Skeletal muscle tissue (tissue), 4 donors: ENCODE results near the gene NBEAL2. TPM values are rescaled to one million over a fixed set of nuclear protein-coding genes. Genes with fewer than 3 reads are reported as not detected.
A peak's percentile ranks its signal among the peaks of the same experiment; 100 is the strongest.

Experiments used
- H3K27ac ChIP-seq: one replicate; pipeline ENCODE4 v1.7.0; 2013; ENCODE audit warnings: mild to moderate bottlenecking, low read depth, low read length, inconsistent platforms
- H3K27me3 ChIP-seq, 3 donors: one replicate each; pipeline ENCODE4 v1.7.0; 2013; ENCODE audit warnings: low read length in 3 of 3; ENCODE audit not compliant: control insufficient read depth in 3 of 3, insufficient read depth in 3 of 3
- H3K36me3 ChIP-seq, 3 donors: one replicate each; pipeline ENCODE4 v1.7.0; 2013; ENCODE audit warnings: low read length in 3 of 3; ENCODE audit not compliant: control insufficient read depth in 3 of 3, insufficient read depth in 3 of 3
- H3K4me1 ChIP-seq, 3 donors: one replicate each; pipeline ENCODE4 v1.7.0; 2013; ENCODE audit warnings: low read length in 3 of 3, mild to moderate bottlenecking in 3 of 3; ENCODE audit not compliant: control insufficient read depth in 3 of 3, insufficient read depth in 3 of 3
- H3K4me3 ChIP-seq, 3 donors: one replicate each; pipeline ENCODE4 v1.7.0; 2013; ENCODE audit warnings: low read length in 3 of 3
- H3K9ac ChIP-seq, 3 donors: one replicate each; pipeline ENCODE4 v1.7.0; 2013; ENCODE audit warnings: low read length in 3 of 3, mild to moderate bottlenecking in 3 of 3, moderate library complexity in 2 of 3, low read depth in 1 of 3
- H3K9me3 ChIP-seq, 3 donors: one replicate each; pipeline ENCODE4 v1.7.0; 2013; ENCODE audit warnings: low read length in 3 of 3; ENCODE audit not compliant: control insufficient read depth in 3 of 3
- total RNA-seq: library from RNA; depleted of rRNA; stranded (reverse); fragments of >200 nt; gene quantifications from one replicate; pipeline ENCODE4 v1.2.3, GENCODE V29; 2014
- donor health status: Osteomylitis.

Gene NBEAL2
- total RNA-seq, 1 donor from 2014 or later: 5.2 TPM

DNA sequence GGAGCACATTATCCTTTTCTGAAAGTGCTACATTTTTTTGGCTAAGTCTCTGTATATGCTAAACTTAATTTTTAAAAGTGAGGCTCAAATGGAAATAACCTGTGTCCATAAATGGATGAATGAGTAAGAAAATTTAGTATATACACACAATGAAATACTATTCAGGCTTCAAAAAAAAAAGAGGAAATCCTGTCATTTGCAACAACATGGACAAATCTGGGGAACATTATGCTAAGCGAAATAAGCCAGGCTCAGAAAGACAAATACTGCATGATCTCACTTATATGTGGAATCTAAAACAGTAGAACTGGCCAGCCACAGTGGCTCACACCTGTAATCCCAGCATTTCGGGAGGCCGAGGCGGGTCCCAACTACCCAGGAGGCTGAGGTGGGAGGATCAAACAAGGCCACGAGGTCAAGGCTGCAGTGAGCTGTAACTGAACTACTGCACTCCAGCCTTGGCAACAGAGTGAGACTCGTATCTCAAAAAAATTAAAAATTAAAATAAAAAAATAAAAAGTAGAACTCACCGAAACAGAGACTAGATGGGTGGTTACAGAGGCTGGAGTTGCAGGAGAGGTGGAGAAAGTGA, 28.7 kb upstream of the NBEAL2 start:
- Histone ChIP-seq H3K9me3 (no peaks in the 10 kb centered on the region), H3K9ac (no peak overlapping the region), H3K27ac (no peak overlapping the region), H3K36me3 (peaks cover 0 to 2% (median 0%) of the 10 kb centered on the region in 3 donors), H3K4me3 (no peak overlapping the region), H3K27me3 (no peaks in the 10 kb centered on the region), H3K4me1 (peaks cover 65 to 85% (median 72%) of the 10 kb centered on the region in 3 donors)

DNA sequence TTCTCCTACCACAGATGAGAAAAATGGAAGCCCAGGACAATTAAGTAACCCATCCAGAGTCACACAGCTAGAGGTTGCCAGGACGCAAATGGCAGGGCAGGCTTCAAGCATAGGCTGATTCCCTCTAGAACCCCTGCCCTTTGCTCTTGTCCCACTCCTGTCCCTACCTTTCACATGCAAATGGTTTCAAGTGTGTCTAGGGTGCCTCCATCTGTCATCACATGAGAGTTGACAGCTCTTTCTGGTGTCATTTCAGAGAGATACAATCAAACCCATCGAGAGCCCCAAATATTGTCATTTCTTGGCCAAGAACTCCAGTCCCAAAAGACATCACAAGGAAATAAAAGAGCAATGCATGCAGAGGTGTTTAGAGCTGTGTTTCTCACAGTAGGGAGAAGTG, 26.7 kb upstream of the NBEAL2 start:
- H3K27me3 ChIP-seq: no peaks in the 10 kb centered on the region
- H3K9ac ChIP-seq: no peak overlapping the region
- peaks cover 58 to 81% (median 69%) of the 10 kb centered on the region in 3 donors for H3K4me1 ChIP-seq
- H3K9me3 ChIP-seq: no peaks in the 10 kb centered on the region
- no peaks in the 10 kb centered on the region for H3K36me3 ChIP-seq
- no peak overlapping the region for H3K4me3 ChIP-seq
- no peak overlapping the region for H3K27ac ChIP-seq

DNA sequence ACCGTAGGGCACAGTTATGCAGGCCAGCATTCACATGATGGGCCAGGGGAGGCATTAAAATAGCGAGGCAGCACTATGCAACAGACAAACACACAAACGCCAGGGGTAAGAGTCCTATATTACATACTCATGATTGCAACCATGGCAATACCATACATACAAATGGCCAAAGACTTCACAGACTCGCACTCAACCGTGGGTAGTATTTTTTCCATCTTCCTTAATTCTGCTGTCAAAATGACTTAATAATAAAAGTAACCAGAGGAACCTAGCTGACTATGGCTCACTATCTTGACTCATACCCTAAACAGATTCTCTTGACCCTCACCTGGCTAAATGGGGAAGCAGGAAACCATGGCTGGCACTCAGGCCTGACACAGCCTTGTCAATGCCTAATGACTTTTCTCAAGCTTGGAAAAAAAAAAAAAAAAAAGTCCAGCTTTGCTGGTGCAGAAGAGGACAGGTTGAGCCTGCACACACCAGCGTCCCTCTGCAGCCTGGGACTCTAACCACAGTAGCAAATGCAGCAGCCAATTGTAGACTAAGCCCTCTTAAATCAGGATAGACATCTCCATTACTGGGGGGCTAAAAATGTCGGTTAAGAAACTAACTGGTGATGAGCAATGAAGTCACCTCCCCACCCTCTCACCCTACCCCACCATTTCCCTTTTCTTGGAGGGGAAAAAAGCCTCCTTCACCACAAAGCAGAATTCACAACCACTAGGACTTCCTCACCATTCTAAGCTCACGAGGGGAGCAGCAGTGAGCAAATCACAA, 26.0 kb upstream of the NBEAL2 start:
- no peak overlapping the region for H3K4me3 ChIP-seq
- H3K36me3 ChIP-seq: no peaks in the 10 kb centered on the region
- no peaks in the 10 kb centered on the region for H3K9me3 ChIP-seq
- peaks cover 54 to 77% (median 68%) of the 10 kb centered on the region in 3 donors for H3K4me1 ChIP-seq
- no peak overlapping the region for H3K27ac ChIP-seq
- no peaks in the 10 kb centered on the region for H3K27me3 ChIP-seq
- H3K9ac ChIP-seq: no peak overlapping the region

DNA sequence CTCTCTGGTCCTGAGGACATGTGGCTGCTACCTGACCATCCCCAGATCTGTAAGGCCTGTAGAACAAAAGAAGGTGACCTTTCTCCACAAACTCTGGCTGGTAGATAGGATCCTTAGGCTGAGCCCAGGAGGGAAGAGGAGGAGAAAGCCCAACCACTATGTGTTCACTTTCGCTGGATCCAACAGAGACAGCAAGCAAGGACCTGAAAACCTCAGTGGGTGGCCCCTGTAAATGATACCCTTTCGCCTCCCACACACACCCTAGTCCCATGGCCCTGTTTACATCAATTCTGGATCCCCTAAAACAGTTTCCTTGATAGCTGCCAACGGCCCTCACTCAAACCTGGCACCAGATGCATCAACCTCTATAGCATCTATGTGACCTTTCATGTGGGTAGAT, 25.3 kb upstream of the NBEAL2 start:
- Histone ChIP-seq H3K4me3 (no peak overlapping the region), H3K27me3 (no peaks in the 10 kb centered on the region), H3K4me1 (peaks cover 54 to 77% (median 68%) of the 10 kb centered on the region in 3 donors), H3K9ac (no peak overlapping the region), H3K36me3 (no peaks in the 10 kb centered on the region), H3K27ac (no peak overlapping the region), H3K9me3 (no peaks in the 10 kb centered on the region)

DNA sequence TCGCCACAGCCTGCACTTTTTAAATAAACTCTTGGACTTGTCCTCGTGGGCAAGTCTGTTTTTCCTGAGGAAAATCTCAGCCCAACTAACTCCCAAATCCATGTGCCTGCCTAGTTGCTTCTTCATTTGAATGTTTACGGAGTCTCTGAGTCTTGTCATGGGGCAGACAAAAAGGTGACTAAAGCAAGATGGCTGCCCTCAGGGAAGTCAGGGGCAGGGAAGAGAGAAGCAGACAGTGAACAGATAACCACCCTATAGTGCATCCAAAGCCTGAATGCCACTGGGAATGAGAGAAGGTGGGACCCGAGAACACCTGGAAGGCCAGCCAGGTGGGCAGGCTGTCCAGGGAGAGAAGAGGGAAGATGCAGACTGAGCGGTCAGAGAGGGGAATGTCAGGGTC, 24.3 kb upstream of the NBEAL2 start:
- peaks cover 55 to 78% (median 71%) of the 10 kb centered on the region in 3 donors for H3K4me1 ChIP-seq
- no peak overlapping the region for H3K27ac ChIP-seq
- no peaks in the 10 kb centered on the region for H3K27me3 ChIP-seq

DNA sequence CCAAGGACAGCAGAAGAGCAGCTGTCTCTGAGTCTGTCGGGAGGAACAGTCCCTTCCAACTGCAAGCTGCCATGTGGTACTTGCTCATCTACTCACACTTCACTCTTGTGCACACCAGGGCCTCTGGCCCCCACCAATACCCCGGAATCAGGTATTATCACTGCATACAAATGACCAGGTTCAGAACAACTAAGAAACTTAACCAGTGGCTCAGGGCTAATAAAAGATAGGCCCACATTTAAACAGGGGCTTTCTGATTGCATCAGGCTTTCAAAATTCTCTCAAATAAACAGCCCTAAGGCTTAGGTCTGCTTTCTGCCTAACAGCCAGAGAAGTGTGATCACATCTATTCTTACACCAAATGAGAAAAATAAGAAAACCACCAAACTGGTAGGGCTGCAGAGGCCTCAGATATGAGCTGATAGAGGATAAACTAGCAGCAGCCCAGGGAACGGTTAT, 23.6 kb upstream of the NBEAL2 start:
- Histone ChIP-seq H3K9me3 (no peaks in the 10 kb centered on the region), H3K4me3 (no peak overlapping the region), H3K36me3 (no peaks in the 10 kb centered on the region), H3K4me1 (peaks cover 56 to 83% (median 74%) of the 10 kb centered on the region in 3 donors), H3K27me3 (no peaks in the 10 kb centered on the region), H3K9ac (no peak overlapping the region), H3K27ac (no peak overlapping the region)

More for the DNA sequence above, 24.3 kb upstream of the NBEAL2 start:
- H3K36me3 ChIP-seq: no peaks in the 10 kb centered on the region
- H3K9ac ChIP-seq: peak overlapping the region in 1 of 3 donors; percentile 59
- no peaks in the 10 kb centered on the region for H3K9me3 ChIP-seq
- no peak overlapping the region for H3K4me3 ChIP-seq

DNA sequence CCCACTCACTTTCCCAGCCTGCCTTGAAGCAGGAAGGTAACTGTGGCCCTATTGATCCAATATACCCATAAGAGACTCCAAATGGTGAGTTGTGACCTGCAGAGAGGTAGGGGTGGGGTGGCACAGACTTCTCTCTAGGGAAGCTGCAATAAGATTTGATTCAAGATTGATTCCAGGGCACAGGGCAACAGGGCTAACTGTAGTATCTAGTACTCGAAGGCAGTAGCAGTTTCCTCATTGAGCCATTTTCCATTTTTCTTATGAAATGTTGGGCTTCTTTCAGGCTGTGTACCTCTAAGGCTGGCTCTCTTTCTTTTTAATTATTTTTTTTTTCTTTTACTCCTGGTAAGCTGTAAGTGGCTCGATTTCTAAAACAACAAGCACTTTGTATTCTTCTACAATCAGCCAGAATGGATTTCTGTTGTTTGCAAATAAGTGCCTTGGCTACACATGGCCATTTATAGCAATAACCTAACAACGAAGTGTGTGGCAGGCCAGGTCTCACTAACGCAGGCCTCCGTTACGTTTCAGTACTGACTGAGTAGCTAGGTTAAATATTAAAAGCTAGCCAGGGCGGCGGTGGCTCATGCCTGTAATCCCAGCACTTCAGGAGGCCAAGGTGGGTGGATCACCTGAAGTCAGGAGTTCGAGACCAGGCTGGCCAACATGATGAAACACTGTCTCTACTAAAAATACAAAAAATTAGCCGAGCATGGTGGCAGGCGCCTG, 22.2 kb upstream of the NBEAL2 start:
- Histone ChIP-seq H3K27me3 (no peaks in the 10 kb centered on the region), H3K36me3 (no peaks in the 10 kb centered on the region), H3K9me3 (no peaks in the 10 kb centered on the region), H3K9ac (no peak overlapping the region), H3K27ac (no peak overlapping the region), H3K4me3 (no peak overlapping the region), H3K4me1 (peaks cover 63 to 88% (median 80%) of the 10 kb centered on the region in 3 donors)

DNA sequence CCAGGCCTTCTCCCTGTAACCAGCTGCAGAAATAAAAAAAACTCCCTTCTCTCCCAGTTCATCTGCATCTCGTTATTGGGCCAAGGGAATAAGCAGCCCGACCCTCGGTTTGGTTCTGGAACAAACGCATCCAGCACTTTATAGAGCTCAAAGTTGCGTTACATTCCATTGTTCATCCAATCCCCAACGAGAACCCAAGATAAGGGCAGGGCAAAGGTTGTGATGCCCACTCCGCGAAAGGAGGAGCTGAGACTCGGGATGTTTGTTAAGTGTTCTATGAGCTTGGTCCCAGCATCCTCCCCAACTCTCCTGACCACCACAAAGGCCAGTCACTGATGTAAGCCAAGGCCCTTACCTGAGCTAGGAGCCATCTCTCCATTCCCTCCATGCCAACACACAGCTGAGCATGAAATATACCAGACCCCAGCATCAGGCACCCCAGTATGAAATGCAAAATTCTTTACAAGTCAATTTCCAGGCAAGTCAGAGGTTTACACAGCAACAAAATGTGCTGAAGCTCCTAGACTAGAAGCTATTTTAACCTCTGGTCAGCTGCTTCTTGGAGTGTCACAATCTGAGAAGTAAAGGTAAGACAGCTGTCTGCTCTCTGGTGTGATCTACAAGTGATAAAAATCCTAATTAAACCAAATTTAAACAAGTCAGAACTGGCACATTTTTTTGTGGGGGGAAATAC, 20.9 kb upstream of the NBEAL2 start:
- H3K9me3 ChIP-seq: no peaks in the 10 kb centered on the region
- peak overlapping the region; percentile 60 for H3K27ac ChIP-seq
- peak overlapping the region in 1 of 3 donors; percentile 59 for H3K9ac ChIP-seq
- H3K4me1 ChIP-seq: peaks cover 57 to 77% (median 72%) of the 10 kb centered on the region in 3 donors
- no peaks in the 10 kb centered on the region for H3K36me3 ChIP-seq
- H3K4me3 ChIP-seq: peak overlapping the region; percentile 3 to 10 (median 9)
- no peaks in the 10 kb centered on the region for H3K27me3 ChIP-seq

DNA sequence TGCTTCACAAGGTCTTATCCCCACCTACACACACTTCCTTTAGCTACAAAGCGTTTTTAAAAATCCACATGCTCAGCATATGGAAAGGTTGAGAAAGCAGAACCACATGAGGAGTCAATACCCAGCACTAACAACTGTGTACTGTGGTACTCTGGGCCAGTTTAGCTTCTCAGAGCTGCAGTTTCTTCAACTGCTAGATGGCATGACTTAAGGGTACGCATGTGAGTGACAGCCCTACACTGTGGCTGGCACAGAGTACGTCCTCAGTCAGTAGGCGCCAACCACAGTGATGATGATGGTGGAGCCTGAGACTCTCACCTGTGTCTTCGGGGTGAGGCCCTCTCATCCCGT, 20.3 kb upstream of the NBEAL2 start:
- Histone ChIP-seq H3K27ac (peak overlapping the region; percentile 60), H3K9ac (peak overlapping the region in 2 of 3 donors; percentile 45 to 59), H3K9me3 (no peaks in the 10 kb centered on the region), H3K4me1 (peaks cover 52 to 71% (median 67%) of the 10 kb centered on the region in 3 donors), H3K36me3 (no peaks in the 10 kb centered on the region), H3K4me3 (peak overlapping the region in 1 of 3 donors; percentile 10), H3K27me3 (no peaks in the 10 kb centered on the region)
